ENCODE measurements around the gene SLC9A9.

- no peak for TF ChIP-seq USF2 (CRISPR knock-in tag; IDR thresholded peaks at IDR 0.05)
- TF ChIP-seq ID3 (CRISPR knock-in tag; IDR thresholded peaks at IDR 0.05) = no peak
- no peak for TF ChIP-seq ID3 (tag; IDR thresholded peaks at IDR 0.05)
- TF ChIP-seq SIN3A (IDR thresholded peaks at IDR 0.05; ENCODE audit: borderline replicate concordance in 2 of 2, control insufficient read depth in 1 of 2, low read depth in 2 of 2, low read length in 2 of 2) = no peak
- TF ChIP-seq PHF8 (IDR thresholded peaks at IDR 0.05; ENCODE audit: borderline replicate concordance, low read length) = no peak
- TF ChIP-seq CBFB (CRISPR knock-in tag; IDR thresholded peaks at IDR 0.05) = no peak
- no peak for TF ChIP-seq GTF3C2 (IDR thresholded peaks at IDR 0.05; ENCODE audit: borderline replicate concordance, extremely low read depth, insufficient read length)
- TF ChIP-seq CTCF (IDR thresholded peaks at IDR 0.05 in 2 of 3, conservative IDR thresholded peaks at IDR 0.05 in 1 of 3; ENCODE audit: insufficient read depth in 2 of 3, low read depth in 1 of 3, low read length in 3 of 3) = no peak
- no peak for TF ChIP-seq TRIM28 (IDR thresholded peaks at IDR 0.05)
- no peak for TF ChIP-seq CEBPZ (IDR thresholded peaks at IDR 0.05; ENCODE audit: borderline replicate concordance, low read depth, low read length)
- TF ChIP-seq SMC3 (conservative IDR thresholded peaks at IDR 0.05; ENCODE audit: insufficient read depth, low read depth, low read length) = no peak
- no peak for TF ChIP-seq ZBTB12 (CRISPR knock-in tag; IDR thresholded peaks at IDR 0.05)
- no peak for TF ChIP-seq NFIC (IDR thresholded peaks at IDR 0.05)
Measured at GRCh38 chr3:143243686-143244085, 604.6 kb downstream of the SLC9A9 start.
